OCI-LY7 (cell line): ENCODE data around the gene RAB3IP. TPM values are rescaled to one million over a fixed set of nuclear protein-coding genes. Genes with fewer than 3 reads are reported as not detected.
"Not testable (repeated sequence)": the region's sequence is repeated elsewhere in the genome, so short reads cannot be mapped to it uniquely, and the experiment has no call there.

ENCODE experiments used
- BruUV-seq: library from RNA; stranded (reverse); fragments of 400-500 nt; replicated peaks from 2 replicates; lab custom pipeline; 2021; lab: Mats Ljungman, UMichigan
- CTCF ChIA-PET: fragments of 300-600 bp; sonication (Branson Sonifier 250); formaldehyde crosslinking; loops from one replicate; lab custom pipeline; 2022; ENCODE audit warnings: antibody characterized with exemption; ENCODE audit not compliant: unreplicated experiment; lab: Charles Lee
- POLR2A ChIA-PET: fragments of 300-600 bp; sonication (Branson Sonifier 250); formaldehyde crosslinking; loops from one replicate; lab custom pipeline; 2022; ENCODE audit warnings: antibody characterized with exemption; lab: Charles Lee
- DNase-seq: peaks from one replicate; pipeline ENCODE4 v3.0.0-alpha.2; 2015; ENCODE audit warnings: low spot score
- H2AFZ ChIP-seq: fragments of 200-600 bp; sonication (generic), shearing (Covaris generic); 2 replicates; pipeline ENCODE4 v1.6.1; 2014; ENCODE audit warnings: mild to moderate bottlenecking, antibody characterized with exemption, low read length, moderate library complexity
- H3K27ac ChIP-seq: fragments of 200-600 bp; sonication (generic); 2 replicates; pipeline ENCODE4 v1.5.1; 2014; ENCODE audit warnings: mixed run types, low read depth, mild to moderate bottlenecking, moderate library complexity, low read length, inconsistent platforms; ENCODE audit not compliant: poor library complexity, severe bottlenecking
- H3K36me3 ChIP-seq: fragments of 200-600 bp; sonication (generic); 2 replicates; pipeline ENCODE4 v1.6.1; 2014; ENCODE audit warnings: mild to moderate bottlenecking, antibody characterized with exemption, low read length, moderate library complexity, mixed read lengths; ENCODE audit not compliant: insufficient read depth
- H3K4me1 ChIP-seq: fragments of 200-600 bp; sonication (generic); 2 replicates; pipeline ENCODE4 v1.5.1; 2014; ENCODE audit warnings: mild to moderate bottlenecking, low read length; ENCODE audit not compliant: insufficient read depth, poor library complexity, severe bottlenecking
- H3K4me2 ChIP-seq: fragments of 200-600 bp; sonication (generic); 2 replicates; pipeline ENCODE4 v1.6.1; 2014; ENCODE audit warnings: mild to moderate bottlenecking, low read length
- H3K4me3 ChIP-seq: fragments of 200-600 bp; sonication (generic); 2 replicates; pipeline ENCODE4 v1.5.1; 2014; ENCODE audit warnings: mild to moderate bottlenecking, low read depth, low read length; ENCODE audit not compliant: poor library complexity, severe bottlenecking
- H3K79me2 ChIP-seq: fragments of 200-600 bp; sonication (generic); 2 replicates; pipeline ENCODE4 v1.6.1; 2016; ENCODE audit warnings: low read depth, mild to moderate bottlenecking, low read length, moderate library complexity, mixed read lengths; ENCODE audit not compliant: insufficient read depth
- H3K9me2 ChIP-seq: fragments of 200-600 bp; sonication (generic); 2 replicates; pipeline ENCODE4 v1.6.1; 2016; ENCODE audit warnings: mild to moderate bottlenecking, low read length, mixed read lengths; ENCODE audit not compliant: insufficient read depth
- H3K9me3 ChIP-seq: fragments of 200-600 bp; sonication (generic); 2 replicates; pipeline ENCODE4 v1.6.1; 2014; ENCODE audit warnings: mild to moderate bottlenecking, mixed run types, low read length, mixed read lengths
- H4K20me1 ChIP-seq: fragments of 200-600 bp; sonication (generic); 2 replicates; pipeline ENCODE4 v1.6.1; 2014; ENCODE audit warnings: mild to moderate bottlenecking, antibody characterized with exemption, low read length, moderate library complexity, mixed read lengths; ENCODE audit not compliant: insufficient read depth
- CTCF ChIP-seq: fragments of 200-600 bp; sonication (generic); conservative IDR thresholded peaks from 2 replicates; pipeline ENCODE4 v1.5.1; 2014; ENCODE audit warnings: mild to moderate bottlenecking, antibody characterized with exemption, low read length, moderate library complexity, mixed read lengths
- EZH2phosphoT487 ChIP-seq: fragments of 200-600 bp; sonication (generic); IDR thresholded peaks from 2 replicates; pipeline ENCODE4 v1.6.1; 2018; ENCODE audit warnings: low read depth, borderline replicate concordance, mild to moderate bottlenecking, mixed run types, antibody characterized with exemption, low read length, moderate library complexity, mixed read lengths
- intact Hi-C: fragments of 100-400 bp; cut with micrococcal nuclease; formaldehyde crosslinking; loops from one replicate; pipeline ENCODE4 v1.10.0; 2022; ENCODE audit not compliant: unreplicated experiment
- total RNA-seq, 2 experiments: library from RNA; depleted of rRNA in 1 of 2; stranded (reverse); fragments of >200 nt in 1 of 2; shearing (Covaris generic) in 1 of 2; gene quantifications; 2 replicates each; pipeline ENCODE4 v1.2.3, GENCODE V29; 2014 to 2022

Gene RAB3IP
- total RNA-seq, 2 experiments from 2014 or later: 49.0 to 60.6 TPM

DNA sequence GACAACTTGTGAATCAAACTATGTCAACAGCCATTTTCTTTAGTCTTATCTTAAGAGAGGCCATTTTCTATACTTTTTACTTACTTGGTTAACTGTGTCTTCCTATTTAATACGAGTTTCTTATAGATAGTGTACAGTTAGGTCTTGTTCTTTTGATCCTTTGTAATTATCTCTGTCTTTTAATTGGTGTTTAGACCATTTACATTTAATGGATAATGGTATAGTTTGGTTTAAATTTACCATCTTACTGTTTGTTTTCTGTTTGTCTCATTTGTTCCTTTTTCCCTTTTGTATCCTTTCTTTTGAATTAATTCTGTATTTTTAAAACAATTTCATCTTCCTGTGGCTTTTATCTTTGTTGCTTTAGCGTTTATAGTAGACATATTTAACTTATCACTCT, 19.4 kb downstream of the RAB3IP start:
- DNase-seq: no peak
- no peak overlapping the region for H2AFZ ChIP-seq
- H3K9me3 ChIP-seq: peaks cover 32% of the 10 kb centered on the region
- peaks cover 66% of the 10 kb centered on the region for H3K36me3 ChIP-seq
- ChIA-PET CTCF (no interaction called here), POLR2A (no interaction called here)
- H3K27ac ChIP-seq: no peak overlapping the region
- H3K79me2 ChIP-seq: peaks cover under 1% of the 10 kb centered on the region; the same call in 1 of the 2 replicates
- BruUV-seq: TSS peak; percentile 20
- H3K4me2 ChIP-seq: no peak overlapping the region
- no peak for TF ChIP-seq EZH2phosphoT487
- H3K9me2 ChIP-seq: no peaks in the 10 kb centered on the region
- no peaks in the 10 kb centered on the region for H4K20me1 ChIP-seq
- intact Hi-C loops: no loop called here
- no peak overlapping the region for H3K4me3 ChIP-seq
- no peaks in the 10 kb centered on the region for H3K4me1 ChIP-seq

GRCh38 chr12:69759581-69759980, 20.9 kb downstream of the RAB3IP start:
- H3K27ac ChIP-seq, H3K9me2 ChIP-seq, H3K4me3 ChIP-seq, DNase-seq, H3K79me2 ChIP-seq, H3K4me1 ChIP-seq, H4K20me1 ChIP-seq, H3K4me2 ChIP-seq, intact Hi-C loops, H2AFZ ChIP-seq, BruUV-seq, POLR2A ChIA-PET, CTCF ChIA-PET: not testable (repeated sequence)
- H3K9me3 ChIP-seq: peaks cover 44% of the 10 kb centered on the region
- H3K36me3 ChIP-seq: peaks cover 80% of the 10 kb centered on the region

DNA sequence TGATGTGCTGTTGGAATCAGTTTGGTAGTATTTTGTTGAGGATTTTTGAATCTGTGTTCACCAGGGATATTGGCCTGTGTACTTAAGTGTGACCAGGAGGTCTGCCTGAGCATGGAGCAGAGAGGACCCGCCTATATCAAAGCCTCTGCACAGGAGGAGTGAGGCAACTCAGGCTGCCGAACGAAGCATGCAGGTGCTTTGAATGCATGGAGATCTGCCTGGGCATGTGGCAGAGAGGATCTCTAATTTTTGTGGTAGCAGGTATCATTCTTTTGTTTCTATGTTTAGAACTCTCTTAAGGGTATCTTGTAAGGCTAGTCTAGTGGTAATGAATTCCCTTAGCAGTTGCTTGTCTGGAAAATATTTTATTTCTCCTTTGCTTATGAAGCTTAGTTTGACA, 26.9 kb downstream of the RAB3IP start:
- TF ChIP-seq CTCF (no peak), EZH2phosphoT487 (no peak)
- Histone ChIP-seq H3K79me2 (no peaks in the 10 kb centered on the region), H4K20me1 (no peaks in the 10 kb centered on the region), H3K27ac (no peak overlapping the region), H3K4me2 (no peak overlapping the region), H2AFZ (no peak overlapping the region), H3K4me3 (no peak overlapping the region), H3K9me3 (peaks cover 62% of the 10 kb centered on the region), H3K9me2 (no peaks in the 10 kb centered on the region), H3K4me1 (no peaks in the 10 kb centered on the region), H3K36me3 (peaks cover 87% of the 10 kb centered on the region)
- ChIA-PET CTCF (no interaction called here), POLR2A (interaction anchor here (0.6 kb wide), 1 partner anchor 1817 kb away, joined by 3 read pairs; no protein-coding TSS in a partner anchor)
- intact Hi-C loops: no loop called here
- DNase-seq: no peak
- BruUV-seq: TSS peak; percentile 6

GRCh38 chr12:69766260-69766659, 27.6 kb downstream of the RAB3IP start:
- Histone ChIP-seq H3K36me3 (peaks cover 86% of the 10 kb centered on the region), H3K4me3 (no peak overlapping the region), H4K20me1 (no peaks in the 10 kb centered on the region), H3K27ac (no peak overlapping the region), H3K4me2 (no peak overlapping the region), H3K9me2 (no peaks in the 10 kb centered on the region), H2AFZ (no peak overlapping the region), H3K9me3 (peaks cover 56% of the 10 kb centered on the region), H3K79me2 (no peaks in the 10 kb centered on the region), H3K4me1 (no peaks in the 10 kb centered on the region)
- ChIA-PET POLR2A (no interaction called here), CTCF (no interaction called here)
- no peak for TF ChIP-seq EZH2phosphoT487
- TF ChIP-seq CTCF: no peak
- intact Hi-C loops: no loop called here
- no TSS peak for BruUV-seq
- no peak for DNase-seq
